Inflammatory macrophage treated with lipopolysaccharide for 4 hours (primary cell): Measurements from ENCODE around the gene GLIPR1L2.

ENCODE experiments used
- DNase-seq: peaks from one replicate; pipeline ENCODE4 v3.0.0-alpha.2; 2020

Gene GLIPR1L2

GRCh38 chr12:75479963-75480461 is 89.1 kb downstream of the GLIPR1L2 start:
- DNase-seq, result peak; percentile 53

- peak; percentile 96 for DNase-seq
Measured at GRCh38 chr12:75480469-75480949, 89.6 kb downstream of the GLIPR1L2 start, which contains the start of gene GLIPR1. GLIPR1 (plus strand) TSS chr12:75480755; CDS start chr12:75480881, 126 bp downstream.

GRCh38 chr12:75481013-75481705 is 90.3 kb downstream of the GLIPR1L2 start:
- peak; percentile 77 for DNase-seq

DNA sequence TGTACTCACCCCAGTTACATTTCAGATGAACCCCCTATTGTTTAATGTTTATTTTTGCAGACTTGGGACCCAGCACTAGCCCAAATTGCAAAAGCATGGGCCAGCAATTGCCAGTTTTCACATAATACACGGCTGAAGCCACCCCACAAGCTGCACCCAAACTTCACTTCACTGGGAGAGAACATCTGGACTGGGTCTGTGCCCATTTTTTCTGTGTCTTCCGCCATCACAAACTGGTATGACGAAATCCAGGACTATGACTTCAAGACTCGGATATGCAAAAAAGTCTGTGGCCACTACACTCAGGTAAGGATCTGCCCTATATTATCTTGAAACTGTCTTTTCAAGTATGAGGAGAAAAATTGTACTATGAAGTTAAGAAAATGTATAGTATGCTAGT is 90.9 kb downstream of the GLIPR1L2 start:
- peak; percentile 60 for DNase-seq
